HepG2 (cell line): Measurements from ENCODE around the gene IL1R1. TPM values are rescaled to one million over a fixed set of nuclear protein-coding genes. Genes with fewer than 3 reads are reported as not detected.

Experiments used
- BRF2 ChIP-seq: sonication (generic); formaldehyde crosslinking; IDR thresholded peaks from 2 replicates; pipeline ENCODE4 v1.8.1; 2022; ENCODE audit warnings: mild to moderate bottlenecking, missing genetic modification reagents
- ELK4 ChIP-seq: sonication (generic); formaldehyde crosslinking; IDR thresholded peaks from 2 replicates; pipeline ENCODE4 v1.9.0; 2021; ENCODE audit warnings: missing genetic modification reagents, borderline replicate concordance
- EZH2 ChIP-seq: conservative IDR thresholded peaks from 2 replicates; pipeline ENCODE4 v1.6.1; 2012; ENCODE audit warnings: mild to moderate bottlenecking, low read depth, low read length, moderate library complexity
- HMG20B ChIP-seq: conservative IDR thresholded peaks from 2 replicates; pipeline ENCODE4 v1.6.1; 2016; ENCODE audit warnings: missing genetic modification reagents, missing compliant biosample characterization
- KDM2A ChIP-seq: sonication (generic); formaldehyde crosslinking; IDR thresholded peaks from 2 replicates; pipeline ENCODE4 v1.4.0; 2020; ENCODE audit warnings: low read depth, missing genetic modification reagents, borderline replicate concordance
- LCORL ChIP-seq, 2 experiments: fragments of 450-650 bp in 1 of 2; sonication (generic) in 1 of 2; formaldehyde crosslinking in 1 of 2; IDR thresholded peaks; 2 replicates each; pipeline versions ENCODE4 v1.5.0 to v1.6.1; 2017 to 2020; ENCODE audit warnings: antibody characterized with exemption in 1 of 2, missing genetic modification reagents in 1 of 2
- NR2F6 ChIP-seq, 2 experiments: IDR thresholded peaks; 2 replicates each; pipeline ENCODE4 v1.6.1; 2016; ENCODE audit warnings: antibody characterized with exemption in 1 of 2, mild to moderate bottlenecking in 1 of 2
- RARG ChIP-seq: sonication (generic); formaldehyde crosslinking; IDR thresholded peaks from 2 replicates; pipeline ENCODE4 v1.4.0; 2020; ENCODE audit warnings: low read depth, mild to moderate bottlenecking, missing genetic modification reagents
- TBX3 ChIP-seq: fragments of 450-650 bp; IDR thresholded peaks from 2 replicates; pipeline ENCODE4 v1.6.1; 2017; ENCODE audit warnings: antibody characterized with exemption, mild to moderate bottlenecking, inconsistent platforms, borderline replicate concordance
- TOE1 ChIP-seq: sonication (generic); formaldehyde crosslinking; IDR thresholded peaks from 2 replicates; pipeline ENCODE4 v1.4.0; 2020; ENCODE audit warnings: mild to moderate bottlenecking, missing genetic modification reagents
- ZBTB8A ChIP-seq: sonication (generic); formaldehyde crosslinking; IDR thresholded peaks from 2 replicates; pipeline ENCODE4 v1.4.0; 2020; ENCODE audit warnings: mild to moderate bottlenecking, low read depth, missing genetic modification reagents, borderline replicate concordance
- ZNF275 ChIP-seq: sonication (generic); formaldehyde crosslinking; IDR thresholded peaks from 2 replicates; pipeline ENCODE4 v1.8.0; 2022; ENCODE audit warnings: missing genetic modification reagents, mild to moderate bottlenecking, inconsistent platforms, borderline replicate concordance
- ZNF3 ChIP-seq: IDR thresholded peaks from 2 replicates; pipeline ENCODE4 v1.7.0; 2017; ENCODE audit warnings: inconsistent platforms
- ZNF496 ChIP-seq: sonication (generic); formaldehyde crosslinking; IDR thresholded peaks from 2 replicates; pipeline ENCODE4 v1.8.1; 2023; ENCODE audit warnings: mild to moderate bottlenecking, moderate library complexity, missing genetic modification reagents; ENCODE audit not compliant: insufficient replicate concordance
- ZNF512 ChIP-seq: sonication (generic); formaldehyde crosslinking; IDR thresholded peaks from 2 replicates; pipeline ENCODE4 v1.4.0; 2020; ENCODE audit warnings: mild to moderate bottlenecking, missing genetic modification reagents
- ZNF597 ChIP-seq: sonication (generic); formaldehyde crosslinking; IDR thresholded peaks from 2 replicates; pipeline ENCODE4 v1.5.0; 2020; ENCODE audit warnings: missing genetic modification reagents
- ZNF704 ChIP-seq: sonication (generic); formaldehyde crosslinking; IDR thresholded peaks from 2 replicates; pipeline ENCODE4 v1.8.1; 2023; ENCODE audit warnings: mild to moderate bottlenecking, inconsistent platforms, moderate library complexity, missing genetic modification reagents, borderline replicate concordance
- polyA plus RNA-seq, 8 experiments: library from polyadenylated mRNA; depleted of rRNA in 3 of 8; stranded (reverse) in 7 of 8; unstranded in 1 of 8; fragments of >200 nt; fragmentation: Illumina TruSeq in 4 of 8; extraction: Trizol in 4 of 8; gene quantifications; 2 replicates each; pipeline versions ENCODE4 v1.2.1 to v1.2.3, GENCODE V29; 2011 to 2016; ENCODE audit warnings: low read depth in 4 of 8, missing spikeins in 1 of 8, mixed read lengths in 1 of 8; ENCODE audit not compliant: insufficient read depth in 1 of 8
- total RNA-seq, 5 experiments: library from RNA; depleted of rRNA; stranded (reverse); fragments of >200 nt; fragmentation: Illumina TruSeq; extraction: Trizol; gene quantifications; 2 replicates each; pipeline ENCODE4 v1.2.3, GENCODE V29; 2016; ENCODE audit warnings: low read depth in 1 of 5

Gene IL1R1
- total and polyA plus RNA-seq, 2 of the 13 experiments (the other 11 are each of a cell fraction or from before 2014, with no cell fraction given), result 38.0 to 93.1 TPM

DNA sequence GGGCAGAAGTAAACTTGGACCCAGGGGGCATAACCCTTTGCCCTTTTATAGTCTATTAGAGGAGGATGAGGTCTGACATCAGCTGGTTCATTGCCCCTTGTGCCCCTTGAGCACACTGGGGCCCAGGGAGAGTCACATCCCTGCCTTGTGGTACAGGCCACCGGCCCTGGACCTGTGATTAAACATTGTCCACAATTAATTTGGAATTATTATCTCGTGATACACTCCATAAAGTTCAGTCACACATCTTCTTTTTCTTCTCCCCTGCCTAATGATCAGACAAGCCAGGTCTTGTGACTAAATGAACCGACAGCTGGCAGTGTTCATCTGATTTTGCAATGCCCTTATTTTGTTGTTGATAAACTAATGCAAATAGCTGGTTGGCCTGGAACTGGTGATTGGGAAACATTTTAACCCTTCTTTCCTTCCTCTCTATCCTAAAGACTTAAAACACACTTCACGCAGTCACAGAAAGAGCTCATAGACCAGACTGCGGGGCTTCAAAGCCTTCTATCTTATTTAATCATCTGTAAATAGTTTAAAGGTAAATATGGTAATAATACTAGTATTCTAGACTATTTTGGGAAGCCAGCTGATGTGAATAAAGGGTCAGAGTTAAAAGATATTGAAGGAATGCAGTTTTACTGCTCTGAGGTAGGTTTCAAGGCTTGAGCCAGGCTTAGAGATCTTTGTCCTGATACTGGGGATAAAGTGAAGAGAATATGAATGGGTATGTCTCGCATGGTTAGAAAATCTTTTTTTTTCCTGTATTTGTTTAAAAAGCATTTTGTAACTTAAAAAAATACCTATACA lies 13.4 kb downstream of the IL1R1 start (continued):
- TF ChIP-seq ELK4 (CRISPR knock-in tag) (no peak), HMG20B (CRISPR knock-in tag) (peak; percentile 88; the same call in 1 of the 2 replicates), ZNF512 (CRISPR knock-in tag) (no peak), NR2F6 (IDR thresholded peaks at IDR 0.05) (peak; percentile 94), NR2F6 (CRISPR knock-in tag; IDR thresholded peaks at IDR 0.05) (peak; percentile 86), ZBTB8A (CRISPR knock-in tag) (no peak), LCORL (IDR thresholded peaks at IDR 0.05) (peak; percentile 78), LCORL (CRISPR knock-in tag; IDR thresholded peaks at IDR 0.05) (peak; percentile 88), ZNF3 (CRISPR knock-in tag) (no peak), ZNF704 (CRISPR knock-in tag) (no peak; the same call in 1 of the 2 replicates), ZNF597 (CRISPR knock-in tag) (no peak), TOE1 (CRISPR knock-in tag) (peak; percentile 76; the same call in 1 of the 2 replicates), ZNF496 (CRISPR knock-in tag) (no peak), ZNF275 (no peak), TBX3 (peak; percentile 95), RARG (CRISPR knock-in tag) (peak; percentile 79; the same call in 1 of the 2 replicates), KDM2A (CRISPR knock-in tag) (no peak), EZH2 (no peak), BRF2 (CRISPR knock-in tag) (peak; percentile 89)
